HG02970 (cell line): ENCODE results near the gene CA4.
"Not testable (repeated sequence)": the region's sequence is repeated elsewhere in the genome, so short reads cannot be mapped to it uniquely, and the experiment has no call there.

Source experiments
- ATAC-seq: cut with Tn5 transposase; IDR thresholded peaks from one replicate; pipeline ENCODE4 v1.9.1; 2021; ENCODE audit warnings: mild to moderate bottlenecking, moderate library complexity, moderate number of reproducible peaks; ENCODE audit not compliant: unreplicated experiment, low FRiP score

Gene CA4

GRCh38 chr17:60170835-60171752, 21.3 kb downstream of the CA4 start:
- ATAC-seq = no peak

GRCh38 chr17:60171753-60172079, 21.9 kb downstream of the CA4 start:
- ATAC-seq = no peak

GRCh38 chr17:60173304-60173819, 23.6 kb downstream of the CA4 start:
- no peak for ATAC-seq

GRCh38 chr17:60174035-60174434, 24.3 kb downstream of the CA4 start:
- ATAC-seq = no peak

- ATAC-seq = not testable (repeated sequence)
Observed at GRCh38 chr17:60174767-60175166, 25.0 kb downstream of the CA4 start.

- ATAC-seq = not testable (repeated sequence)
Observed at GRCh38 chr17:60176763-60177162, 27.0 kb downstream of the CA4 start.

- not testable (repeated sequence) for ATAC-seq
Observed at GRCh38 chr17:60178180-60178579, 28.4 kb downstream of the CA4 start.

- ATAC-seq = not testable (repeated sequence)
Observed at GRCh38 chr17:60180380-60180779, 30.6 kb downstream of the CA4 start.

- ATAC-seq = not testable (repeated sequence)
Observed at GRCh38 chr17:60186372-60186771, 36.6 kb downstream of the CA4 start.

GRCh38 chr17:60186846-60187745, 37.3 kb downstream of the CA4 start:
- not testable (repeated sequence) for ATAC-seq

GRCh38 chr17:60188759-60189158, 39.0 kb downstream of the CA4 start:
- ATAC-seq = no peak

- ATAC-seq = not testable (repeated sequence)
Observed at GRCh38 chr17:60190032-60190431, 40.3 kb downstream of the CA4 start.

- not testable (repeated sequence) for ATAC-seq
Observed at GRCh38 chr17:60193032-60193431, 43.3 kb downstream of the CA4 start.

- no peak for ATAC-seq
Observed at GRCh38 chr17:60193482-60193881, 43.7 kb downstream of the CA4 start.

GRCh38 chr17:60194141-60194540, 44.4 kb downstream of the CA4 start:
- ATAC-seq = not testable (repeated sequence)

- ATAC-seq = not testable (repeated sequence)
Observed at GRCh38 chr17:60198630-60199029, 48.9 kb downstream of the CA4 start.

GRCh38 chr17:60205782-60206181, 56.0 kb downstream of the CA4 start:
- ATAC-seq = not testable (repeated sequence)

GRCh38 chr17:60208302-60208701, 58.5 kb downstream of the CA4 start:
- not testable (repeated sequence) for ATAC-seq
